Measurements from ENCODE around the gene CCT6B.
"Not testable (repeated sequence)": the region's sequence is repeated elsewhere in the genome, so short reads cannot be mapped to it uniquely, and the experiment has no call there.

The CCT6B gene

DNA sequence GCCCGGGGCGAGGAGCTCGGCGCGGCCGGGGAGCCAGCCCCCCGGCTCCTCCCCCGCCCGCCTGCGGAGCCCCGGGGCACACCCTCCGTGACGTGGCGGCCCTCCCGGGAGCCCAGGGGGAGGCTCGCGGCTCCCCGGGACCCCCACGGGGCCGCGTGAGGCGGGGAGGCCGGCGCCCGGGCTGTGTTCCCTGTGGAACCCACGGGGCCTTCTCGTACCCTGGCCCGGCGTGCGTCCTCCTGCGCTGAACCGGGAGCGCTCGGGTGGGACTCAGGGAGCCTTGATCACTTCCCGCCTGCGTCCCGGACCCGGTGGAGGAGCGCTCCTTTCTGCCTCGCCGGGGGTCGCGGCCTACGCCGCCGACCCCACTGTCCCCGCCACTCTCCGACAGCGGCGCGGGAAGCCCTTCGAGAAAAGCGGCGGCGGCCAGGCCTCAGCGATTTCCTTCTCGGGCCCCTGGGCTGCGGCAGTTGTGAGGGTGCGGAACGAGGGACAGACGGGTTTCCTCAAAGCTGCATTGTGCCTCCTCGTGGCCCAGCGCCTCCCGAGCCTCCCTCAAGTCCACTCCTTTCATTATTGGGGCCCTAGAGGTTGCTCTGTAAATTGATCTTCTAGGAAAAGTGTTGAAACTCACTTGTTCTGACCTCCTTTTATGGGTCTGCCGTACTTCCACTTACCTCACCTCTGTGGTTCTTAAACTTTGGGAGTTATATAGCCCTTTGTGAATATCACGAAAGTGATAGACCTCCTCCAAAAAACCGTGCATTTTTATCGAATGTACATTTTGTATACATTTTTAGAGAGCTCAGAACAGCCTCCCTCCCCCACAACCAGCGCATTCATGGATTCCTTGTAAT lies 19.6 kb upstream of the CCT6B start:
- DNase-seq (ENCODE audit: low spot score) = peak; percentile 98

DNA sequence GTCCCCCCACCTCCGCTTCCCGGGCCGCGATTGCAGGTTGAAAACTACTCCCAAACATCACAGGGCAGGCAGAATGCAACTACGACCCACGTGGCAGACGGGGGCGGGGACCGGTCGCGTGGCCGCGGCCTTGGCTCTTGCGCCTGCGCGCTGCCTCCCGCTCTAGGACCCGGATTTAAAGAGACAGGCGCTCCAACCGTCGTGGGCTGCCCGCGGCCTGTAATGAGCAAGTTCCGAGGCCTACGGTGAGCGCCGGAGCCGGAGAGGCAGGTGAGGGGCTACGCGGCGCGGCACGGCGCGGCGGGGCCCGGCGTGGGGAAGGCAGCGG lies 19.1 kb upstream of the CCT6B start, which contains the start of gene LIG3:
LIG3 (plus strand) TSS at position 160 of the 328 bp plus-strand sequence. CDS start 2,494 bp downstream, outside the sequence.
- DNase-seq (ENCODE audit: low spot score) = peak; percentile 98

DNA sequence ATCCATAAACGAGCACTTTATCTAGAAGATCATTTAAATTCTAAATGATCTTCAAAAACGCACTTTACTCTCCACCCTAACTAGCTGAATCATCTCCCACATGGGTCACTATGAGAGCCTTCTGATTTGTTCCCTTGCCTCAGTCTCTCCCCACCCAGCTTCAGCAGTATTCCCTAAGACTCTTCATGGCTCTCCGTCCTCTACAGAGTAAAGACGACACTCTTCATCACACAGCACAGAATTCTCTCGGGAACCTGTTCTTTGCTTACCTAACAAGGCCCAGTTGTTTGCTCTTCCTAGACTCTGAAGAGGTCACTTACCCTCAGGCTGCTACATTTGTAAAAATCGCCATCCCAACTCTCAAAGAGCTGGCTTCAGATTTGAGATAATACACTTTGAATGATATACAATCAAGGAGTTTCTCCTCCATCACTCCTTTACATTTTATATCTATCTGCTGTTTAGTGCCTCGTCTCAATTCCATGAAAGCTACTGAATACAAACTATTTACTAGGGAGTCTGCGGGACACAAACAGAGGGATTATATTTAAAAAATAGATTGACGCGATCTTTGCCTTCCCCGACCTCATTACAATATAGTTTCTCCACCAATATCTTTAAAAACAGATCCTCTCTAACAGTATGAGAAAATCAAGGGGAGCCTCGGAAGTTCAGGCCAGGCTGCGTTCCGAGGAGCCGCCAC lies 18.5 kb upstream of the CCT6B start:
- peak; percentile 47 for DNase-seq (ENCODE audit: low spot score)

DNA sequence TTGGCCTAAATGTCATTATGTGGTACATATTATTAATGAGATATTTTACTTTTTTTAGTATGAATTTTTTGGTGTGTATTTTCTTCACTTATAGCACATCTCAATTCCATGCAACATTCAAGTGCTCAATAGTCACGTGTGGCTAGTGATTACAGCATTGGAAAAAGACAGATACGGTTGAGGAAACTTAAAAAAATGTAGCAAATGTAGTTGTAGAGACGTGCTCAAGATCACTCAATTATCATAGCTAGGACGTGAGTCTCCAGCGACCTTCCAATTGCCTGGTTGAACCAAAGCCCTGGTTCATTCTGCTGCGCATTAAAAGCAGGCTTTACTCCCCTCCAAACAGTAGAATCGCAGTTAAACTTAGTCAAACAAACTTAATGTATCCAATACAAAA lies 17.9 kb upstream of the CCT6B start:
- DNase-seq (ENCODE audit: low spot score) = no peak

DNA sequence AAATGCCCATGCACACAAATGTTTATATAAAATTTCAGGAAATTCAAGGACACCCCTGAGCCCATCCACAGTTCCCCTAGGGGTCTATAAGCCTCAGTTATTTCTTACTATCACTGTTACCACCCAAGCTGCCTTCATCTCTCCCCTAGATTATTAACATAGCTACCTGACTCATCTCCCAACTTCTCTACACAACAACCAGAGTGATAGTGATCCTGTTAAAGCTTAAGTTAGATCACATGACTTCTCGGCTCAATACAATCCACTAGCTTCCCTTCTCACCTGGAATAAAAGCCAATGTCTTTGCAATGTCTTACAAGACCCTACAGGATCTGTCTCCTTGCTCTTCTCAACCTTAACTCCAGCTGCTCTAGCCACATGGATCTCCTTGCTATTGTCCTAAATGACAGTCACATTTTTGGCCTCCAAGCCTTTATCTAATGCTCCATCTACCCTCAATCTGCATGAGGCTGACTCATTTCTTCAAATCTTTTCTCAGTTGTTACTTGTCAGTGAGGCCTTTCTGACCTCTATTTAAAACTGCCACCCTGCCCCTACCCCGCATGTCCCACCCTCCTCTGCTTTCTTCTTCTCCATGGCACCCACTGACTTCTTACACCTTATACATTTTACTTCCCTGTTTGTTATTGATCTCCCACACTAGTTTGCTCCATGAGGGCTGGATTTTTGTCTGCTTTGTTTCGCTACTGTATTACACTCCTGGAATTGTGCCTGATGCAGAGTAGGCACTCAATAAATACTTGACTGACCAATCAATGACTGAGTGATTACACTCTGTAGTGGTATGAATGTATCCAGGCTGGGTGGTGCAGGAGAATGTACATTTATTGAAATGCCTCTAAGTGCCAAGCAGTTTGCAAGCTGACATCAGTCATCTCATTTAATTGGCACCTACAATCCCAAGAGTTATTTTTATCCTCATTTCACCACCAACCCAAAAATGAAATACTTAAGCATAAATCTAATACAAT lies 13.8 kb upstream of the CCT6B start:
- no peak for DNase-seq (ENCODE audit: low spot score)

DNA sequence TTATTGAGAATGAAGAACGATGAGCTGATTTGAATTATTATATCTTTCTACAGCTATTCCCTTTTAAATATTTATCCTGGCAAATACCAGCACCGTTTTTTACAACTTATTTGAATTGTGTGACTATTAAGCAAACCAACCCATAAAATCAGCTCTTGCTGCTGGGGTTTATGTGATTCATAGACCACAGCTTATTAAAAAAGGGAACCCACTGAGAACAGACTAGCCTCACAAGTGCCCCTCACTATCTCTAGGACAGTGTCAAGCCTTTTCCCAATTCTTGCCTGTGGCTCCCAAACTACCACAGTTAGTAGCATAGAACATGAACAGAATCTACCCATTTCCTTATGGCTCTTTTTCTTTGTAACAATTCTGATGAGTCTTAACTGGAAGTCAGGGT lies 12.9 kb upstream of the CCT6B start:
- DNase-seq (ENCODE audit: low spot score) = no peak

DNA sequence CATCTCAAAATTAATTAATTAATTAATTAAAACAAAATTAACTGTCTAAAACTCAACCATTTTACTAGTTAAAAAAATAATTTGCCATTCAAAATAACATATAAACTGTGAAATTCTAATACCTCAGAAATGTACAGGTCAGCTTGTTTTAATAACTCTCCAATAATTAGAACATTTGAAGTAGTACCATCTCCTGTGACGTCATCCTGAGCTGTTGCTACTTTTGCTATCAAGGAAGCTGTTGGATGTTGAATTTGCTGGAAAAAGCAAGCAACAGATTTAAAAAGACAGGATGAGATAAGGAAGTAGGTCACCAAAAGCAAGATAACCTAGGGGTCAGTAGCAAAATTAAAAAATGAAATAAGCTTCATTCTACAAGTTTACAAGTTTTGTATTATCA lies 2.8 kb downstream of the CCT6B start:
- DNase-seq (ENCODE audit: low spot score) = no peak

DNA sequence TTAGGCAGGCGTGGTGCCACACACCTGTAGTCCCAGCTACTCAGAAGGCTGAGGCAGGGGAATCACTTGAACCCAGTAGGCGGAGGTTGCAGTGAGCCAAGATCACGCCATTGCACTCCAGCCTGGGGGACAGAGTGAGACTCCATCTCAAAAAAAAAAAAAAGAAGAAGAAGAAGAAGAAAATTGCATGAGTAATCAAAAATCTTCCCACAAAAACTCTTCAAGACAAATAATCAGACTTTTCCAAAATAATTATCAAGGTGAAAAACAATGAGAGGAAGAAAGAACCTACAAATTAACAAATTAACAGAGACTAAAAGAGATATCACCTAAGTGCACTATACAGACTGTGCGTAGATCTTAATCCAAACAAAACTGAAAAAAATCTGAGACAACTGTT lies 10.5 kb downstream of the CCT6B start:
- DNase-seq (ENCODE audit: low spot score) = not testable (repeated sequence)

DNA sequence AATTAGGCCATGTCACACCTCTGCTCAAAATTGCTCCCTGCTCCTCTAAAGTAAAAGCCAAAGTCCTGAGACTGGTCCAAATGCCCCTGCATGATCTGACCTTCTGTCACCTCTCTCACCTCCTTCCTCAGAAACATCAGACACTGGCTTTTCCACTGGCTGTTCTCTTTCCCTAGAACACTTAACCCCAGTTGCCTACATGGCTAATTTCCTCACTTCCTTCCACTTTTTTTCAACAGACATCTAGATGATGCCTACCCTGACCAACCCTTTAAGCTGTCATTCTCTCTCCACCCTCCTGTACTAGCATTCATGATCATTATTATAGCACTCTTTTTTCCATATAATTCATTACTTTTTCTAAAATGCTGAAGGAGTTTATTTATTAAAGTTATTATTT lies 31.0 kb downstream of the CCT6B start:
- DNase-seq (ENCODE audit: low spot score) = no peak

DNA sequence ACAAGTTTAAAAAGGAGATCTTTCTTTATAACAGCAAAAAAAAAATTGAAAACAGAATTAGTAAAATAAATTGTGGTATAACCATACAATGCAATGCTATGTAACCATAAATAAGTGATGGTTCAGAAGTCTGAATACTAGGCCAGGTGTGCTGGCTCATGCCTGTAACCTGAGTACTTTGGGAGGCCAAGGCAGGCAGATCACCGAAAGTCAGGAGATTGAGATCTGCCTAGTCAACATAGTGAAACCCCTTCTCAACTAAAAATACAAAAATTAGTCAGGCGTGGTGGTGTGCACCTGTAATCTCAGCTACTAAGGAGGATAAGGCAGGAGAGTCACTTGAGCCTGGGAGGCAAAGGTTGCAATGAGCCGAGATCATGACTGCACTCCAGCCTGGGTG lies 34.6 kb downstream of the CCT6B start:
- DNase-seq (ENCODE audit: low spot score) = no peak

DNA sequence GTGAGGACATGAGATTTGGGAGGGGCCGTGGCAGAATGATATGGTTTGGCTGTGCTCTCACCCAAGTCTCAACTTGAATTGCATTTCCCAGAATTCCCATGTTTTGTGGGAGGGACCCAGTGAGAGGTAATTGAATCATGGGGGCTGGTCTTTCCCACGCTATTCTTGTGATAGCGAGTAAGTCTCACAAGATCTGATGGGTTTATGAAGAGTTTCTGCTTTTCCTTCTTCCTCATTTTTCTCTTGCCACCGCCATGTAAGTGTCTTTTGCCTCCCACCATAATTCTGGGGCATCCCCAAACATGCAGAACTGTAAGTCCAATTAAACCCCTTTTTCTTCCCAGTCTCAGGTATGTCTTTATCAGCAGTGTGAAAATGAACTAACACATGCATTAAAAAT lies 40.6 kb downstream of the CCT6B start:
- DNase-seq (ENCODE audit: low spot score) = no peak

DNA sequence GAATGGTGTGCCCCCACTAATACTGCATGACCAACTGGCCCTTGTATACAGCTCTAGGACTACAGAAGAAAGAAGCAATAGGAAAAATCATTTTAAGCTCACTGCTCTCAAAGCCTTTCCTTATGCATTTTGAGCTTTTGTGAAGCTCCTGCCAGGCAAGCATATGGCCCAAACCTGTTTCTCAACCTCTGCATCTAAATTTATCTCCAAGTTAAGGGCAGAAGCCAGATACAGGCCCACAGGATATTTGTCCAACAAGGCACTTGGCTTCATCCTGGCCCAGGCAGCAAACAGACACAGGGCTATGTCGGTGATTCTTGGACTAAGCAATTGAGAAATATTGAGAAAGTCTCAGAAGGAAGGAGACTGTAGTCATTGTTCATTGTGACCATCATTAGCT lies 43.9 kb downstream of the CCT6B start:
- no peak for DNase-seq (ENCODE audit: low spot score)

DNA sequence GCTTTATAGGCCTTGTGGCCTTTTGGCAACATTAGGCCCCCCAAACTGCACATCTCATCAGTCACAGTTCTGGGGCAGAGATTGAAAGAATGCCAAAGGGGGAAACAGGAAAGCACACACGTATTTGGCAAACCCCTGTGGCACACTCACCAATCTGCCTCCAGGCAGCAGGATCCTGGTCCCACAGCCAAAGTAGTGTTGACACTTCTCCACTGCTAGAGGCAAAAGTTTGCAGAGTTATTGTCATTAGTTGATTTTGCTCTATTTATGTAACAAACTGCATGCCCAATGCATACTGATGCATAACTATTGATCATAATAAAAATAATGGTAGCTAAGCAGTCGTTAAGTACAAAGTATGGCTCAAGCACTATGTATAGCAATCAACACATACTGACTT lies 45.1 kb downstream of the CCT6B start:
- DNase-seq (ENCODE audit: low spot score) = no peak

DNA sequence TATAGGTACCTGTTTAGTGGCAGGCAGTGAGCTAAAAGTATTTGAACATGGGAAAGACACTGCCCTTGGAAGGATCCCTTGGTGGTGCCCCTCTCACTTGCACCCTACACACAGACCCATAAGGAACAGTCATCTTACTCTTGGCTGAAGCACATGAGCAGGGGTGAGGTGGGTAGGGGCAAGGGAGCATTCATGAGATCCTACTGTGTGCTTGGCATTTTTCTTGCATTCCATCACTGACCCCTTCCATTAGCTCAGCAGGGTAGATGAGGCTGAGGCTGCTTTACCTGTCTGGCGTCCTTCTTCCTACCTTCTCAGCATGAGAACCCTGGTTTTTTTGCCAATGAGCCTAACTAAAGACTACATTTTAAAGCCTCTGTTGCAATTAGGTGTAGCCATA lies 48.3 kb downstream of the CCT6B start:
- DNase-seq (ENCODE audit: low spot score) = no peak

DNA sequence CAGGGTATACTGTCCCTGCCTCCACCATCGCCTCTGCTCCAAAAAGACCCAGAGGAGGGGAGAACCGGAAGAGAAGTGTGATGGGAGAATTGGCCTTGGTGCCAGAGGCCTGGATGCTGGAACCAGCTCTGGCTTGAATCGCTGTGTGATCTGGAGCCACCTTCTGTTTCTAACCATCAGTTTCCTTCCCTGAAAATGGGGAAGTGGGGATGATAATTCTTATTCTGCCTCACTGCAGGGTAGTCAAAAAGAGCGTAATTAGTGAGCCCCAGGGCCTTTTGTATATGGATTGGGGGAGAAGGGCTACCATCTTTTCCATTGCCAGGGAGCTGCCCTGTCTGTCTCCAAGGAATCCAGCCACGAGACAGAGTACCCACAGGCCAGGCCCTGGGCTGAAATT lies 52.2 kb downstream of the CCT6B start:
- DNase-seq (ENCODE audit: low spot score) = no peak

DNA sequence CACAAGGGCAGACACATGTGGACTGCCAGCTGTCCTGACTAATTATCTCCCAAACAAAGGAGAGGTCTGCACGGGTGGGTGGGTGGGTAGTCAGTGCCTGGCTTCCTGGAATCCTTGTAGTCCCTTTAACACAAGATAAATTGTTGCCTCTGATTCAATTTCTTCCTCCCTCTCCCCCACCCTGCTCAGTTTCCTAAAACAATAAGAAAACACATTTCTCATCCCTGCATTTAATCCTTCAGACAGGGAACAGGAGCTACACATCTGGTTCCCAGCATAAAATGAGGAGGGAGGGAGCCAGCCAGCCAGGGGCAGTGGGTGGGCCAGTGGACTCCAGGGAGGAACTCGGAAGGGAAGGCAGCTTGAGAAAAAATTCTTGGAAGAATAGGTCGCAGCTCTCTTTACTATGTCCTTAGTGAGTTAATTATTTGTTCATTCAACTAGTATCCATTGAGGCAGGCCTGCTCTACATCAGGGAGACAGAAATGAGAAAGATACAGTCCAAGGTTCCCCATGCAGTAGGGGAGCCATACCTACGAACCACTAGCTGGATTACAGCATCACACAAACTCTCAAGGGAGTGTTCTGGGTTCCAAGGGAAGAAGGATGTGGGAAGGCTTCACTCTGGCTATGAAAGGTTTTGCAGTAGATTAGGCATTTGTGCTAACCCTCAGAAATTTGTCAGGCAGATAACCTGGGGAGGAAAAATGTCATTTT lies 58.3 kb downstream of the CCT6B start:
- no peak for DNase-seq (ENCODE audit: low spot score)

DNA sequence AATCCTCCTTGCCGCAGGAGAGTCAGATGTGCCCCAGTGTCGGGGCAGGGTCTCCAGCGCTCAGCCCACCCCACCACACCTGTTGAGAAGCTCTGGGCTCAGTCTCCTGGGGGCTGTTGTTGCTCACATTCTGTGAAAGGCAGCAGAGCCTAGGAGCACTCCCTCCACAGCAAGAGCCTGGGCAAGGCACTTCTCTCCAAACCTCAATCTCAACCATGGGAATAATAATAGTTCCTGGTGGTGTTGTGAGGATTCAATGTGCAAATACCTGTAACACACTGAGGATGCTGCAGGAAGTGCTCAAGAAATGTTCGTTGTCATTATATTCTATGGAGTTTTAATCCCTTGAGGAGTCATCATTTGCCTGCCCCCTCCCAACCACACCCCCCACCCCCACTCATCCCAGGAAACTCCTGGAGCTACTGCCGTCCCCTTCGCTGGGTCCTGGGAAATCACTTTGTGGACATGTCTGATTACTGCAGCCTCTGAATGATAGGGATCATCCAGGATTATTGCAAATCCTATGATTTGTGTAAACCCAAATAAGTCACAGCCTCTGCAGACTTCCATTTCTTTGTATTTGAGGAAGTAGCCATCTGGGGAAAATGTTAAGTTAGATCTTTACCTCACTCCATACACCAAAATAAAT lies 61.5 kb downstream of the CCT6B start:
- DNase-seq (ENCODE audit: low spot score) = no peak

DNA sequence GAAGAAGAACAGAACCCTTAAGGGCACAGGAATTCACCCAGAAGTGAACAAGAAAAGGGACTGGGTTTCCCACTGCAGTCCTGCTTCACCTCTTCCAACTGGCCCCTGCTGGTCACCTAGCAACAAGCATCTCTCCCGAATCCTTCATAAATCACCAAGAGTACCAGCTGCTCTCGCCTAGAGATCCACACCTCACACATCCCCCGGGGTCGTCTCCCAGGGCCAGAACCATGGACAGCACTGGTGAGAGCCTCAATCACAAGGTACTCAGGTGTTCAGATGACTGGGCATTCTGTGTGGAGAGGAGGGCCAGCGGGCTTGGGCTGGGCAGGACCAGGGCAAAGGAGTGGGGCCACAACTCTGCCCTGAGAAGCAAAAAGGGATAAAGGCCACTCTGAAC lies 65.9 kb downstream of the CCT6B start:
- no peak for DNase-seq (ENCODE audit: low spot score)

DNA sequence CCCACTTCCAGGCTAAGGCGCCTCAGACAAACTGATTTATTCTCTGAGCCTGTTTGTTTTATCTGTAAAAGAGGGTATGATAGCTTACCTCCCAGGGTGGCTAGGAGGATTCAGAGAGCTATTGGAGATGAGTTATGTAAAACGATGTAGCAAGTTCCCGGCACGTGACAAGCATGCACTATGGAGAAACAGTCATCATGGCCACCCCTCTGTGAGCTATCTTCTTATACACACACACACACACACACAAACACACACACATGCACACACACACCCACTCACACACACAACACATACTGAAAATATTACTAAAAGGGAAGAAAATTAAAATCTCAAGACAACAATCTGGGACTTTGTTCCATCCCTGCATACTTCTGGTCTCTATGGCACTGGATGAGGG lies 66.3 kb downstream of the CCT6B start:
- DNase-seq (ENCODE audit: low spot score) = no peak

DNA sequence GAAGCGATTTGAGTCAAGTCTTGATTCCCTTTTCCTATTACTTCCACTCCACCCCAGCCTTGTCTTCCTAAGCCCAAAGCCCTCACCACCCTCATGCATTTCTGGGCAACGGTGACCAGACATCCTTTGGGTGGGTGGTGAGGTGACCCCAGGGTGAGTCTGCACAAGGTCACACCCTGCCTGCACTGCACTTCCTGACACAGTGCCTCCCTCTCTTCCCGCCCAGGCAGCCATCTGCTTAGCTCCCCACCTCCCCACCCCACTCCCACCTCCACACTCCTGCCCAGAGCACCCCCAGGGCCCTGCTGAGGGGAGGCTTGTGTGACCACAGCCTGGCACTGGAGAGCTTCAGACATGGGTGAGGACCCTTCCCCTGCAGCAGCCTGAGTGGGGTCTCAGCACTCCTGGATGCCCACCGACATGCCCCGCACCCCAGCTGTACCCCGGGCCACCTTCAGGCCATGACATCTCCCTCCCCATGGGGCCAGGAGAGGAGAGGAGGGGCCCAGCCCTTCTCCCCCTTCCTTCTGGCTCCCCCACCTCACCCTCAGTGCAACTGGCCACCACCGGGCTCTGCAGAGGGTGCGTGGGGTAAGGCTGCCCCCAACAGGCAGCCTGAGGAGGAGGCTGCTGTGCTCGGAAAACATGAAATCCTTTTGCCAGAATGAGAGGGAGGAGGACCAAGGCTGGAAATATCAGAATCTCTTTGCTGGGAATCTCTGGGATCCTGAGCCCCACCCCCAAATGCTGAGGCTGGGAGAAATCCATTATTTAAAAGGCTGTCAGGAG lies 68.6 kb downstream of the CCT6B start:
- DNase-seq (ENCODE audit: low spot score) = peak; percentile 28
